ENCODE data around the gene ZNF680. TPM values are rescaled to one million over a fixed set of nuclear protein-coding genes. Genes with fewer than 3 reads are reported as not detected.
"Not testable (repeated sequence)": the region's sequence is repeated elsewhere in the genome, so short reads cannot be mapped to it uniquely, and the experiment has no call there.

ZNF680 gene
- total RNA-seq, 1 experiment from 2014 or later = 23.0 TPM

DNA sequence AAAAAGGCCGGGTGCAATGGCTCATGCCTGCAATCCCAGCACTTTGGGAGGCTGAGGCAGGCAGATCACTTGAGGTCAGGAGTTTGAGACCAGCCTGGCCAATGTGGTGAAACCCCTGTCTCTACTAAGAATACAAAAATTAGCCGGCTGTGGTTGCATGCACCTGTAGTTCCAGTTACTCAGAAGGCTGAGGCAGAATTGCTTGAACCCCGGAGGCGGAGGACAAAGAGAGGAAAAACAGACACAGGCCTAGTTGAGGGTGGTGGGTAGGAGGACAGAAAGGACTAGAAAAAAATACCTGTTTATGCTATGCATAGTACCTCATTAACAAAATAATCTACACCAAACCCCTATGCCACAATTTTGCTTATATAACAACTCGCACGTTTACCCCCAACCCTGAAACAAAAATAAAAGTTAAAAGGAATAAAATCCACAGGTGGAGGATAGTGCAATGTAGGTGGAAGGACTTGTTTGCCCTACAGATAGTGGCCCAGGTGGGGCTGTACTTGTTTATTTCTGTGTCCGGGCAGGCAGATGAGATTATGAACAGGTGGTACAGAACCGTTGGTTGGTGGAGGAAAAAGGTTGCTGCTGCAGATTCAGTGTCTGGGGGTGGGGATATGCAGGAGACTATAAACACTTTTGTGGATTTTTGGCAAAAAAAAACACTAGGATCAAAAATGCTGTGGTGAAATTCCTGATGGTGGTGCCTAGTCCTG is 5.1 kb downstream of the ZNF680 start:
- no peak for DNase-seq (ENCODE audit: low read depth)

GRCh38 chr7:64555046-64555445 is 7.8 kb downstream of the ZNF680 start:
- DNase-seq (ENCODE audit: low read depth) = no peak

- not testable (repeated sequence) for DNase-seq (ENCODE audit: low read depth)
These were observed 8.7 kb downstream of the ZNF680 start for GRCh38 chr7:64554188-64554587.

DNA sequence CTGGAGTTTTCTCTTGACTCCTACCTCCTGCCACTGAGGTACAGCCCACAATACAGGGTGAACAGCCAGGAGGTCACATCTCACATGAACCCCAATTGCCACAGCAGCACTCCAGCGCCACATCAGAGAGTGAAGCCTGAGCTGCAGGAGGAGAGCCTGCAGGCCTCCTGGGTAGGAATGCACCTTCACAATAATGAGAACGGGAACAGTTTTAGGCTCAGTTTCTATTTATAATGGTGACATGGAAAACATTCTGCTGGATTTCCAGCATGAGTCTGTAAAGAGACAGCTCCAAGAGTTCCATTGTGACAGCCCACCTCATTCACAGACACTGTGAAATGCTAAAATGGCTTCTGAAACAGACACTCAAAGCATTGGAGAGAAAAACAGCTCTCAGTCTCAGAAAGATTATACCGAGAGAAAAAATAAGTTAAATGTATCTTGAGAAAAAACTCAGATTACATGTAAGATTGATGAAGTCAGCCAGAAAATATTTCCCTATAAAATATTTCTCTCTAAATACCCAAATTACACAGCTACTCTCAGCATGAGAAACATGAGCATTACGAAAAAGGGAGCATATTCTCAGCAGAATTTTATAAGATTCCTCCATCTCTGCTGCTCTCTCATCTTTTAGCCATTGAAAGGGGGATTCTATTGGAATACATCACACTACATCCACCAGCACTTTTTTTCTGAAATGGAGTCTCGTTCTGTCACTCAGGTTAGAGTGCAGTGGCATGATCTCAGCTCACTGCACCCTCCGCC is 11.3 kb downstream of the ZNF680 start:
- no peak for DNase-seq (ENCODE audit: low read depth)

- no peak for DNase-seq (ENCODE audit: low read depth)
These were observed 18.9 kb downstream of the ZNF680 start for GRCh38 chr7:64544010-64544409.

GRCh38 chr7:64541438-64542359 is 21.2 kb downstream of the ZNF680 start:
- peak; percentile 83 for DNase-seq (ENCODE audit: low read depth)

DNA sequence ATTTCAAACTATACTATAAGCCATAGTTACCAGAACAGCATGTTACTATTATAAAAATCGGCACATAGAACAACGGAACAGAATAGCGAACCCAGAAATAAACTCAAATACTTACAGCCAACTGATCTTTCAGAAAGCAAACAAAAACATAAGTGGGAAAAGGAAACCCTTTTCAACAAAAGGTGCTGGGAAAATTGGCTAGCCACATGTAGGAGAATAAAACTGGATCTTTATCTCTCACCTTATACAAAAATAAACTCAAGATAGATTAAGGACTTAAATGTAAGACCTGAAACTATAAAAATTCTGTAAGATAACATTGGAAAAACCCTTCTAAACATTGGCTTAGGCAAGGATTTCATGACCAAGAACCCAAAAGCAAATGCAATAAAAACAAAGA is 29.1 kb downstream of the ZNF680 start:
- no peak for DNase-seq (ENCODE audit: low read depth)

DNA sequence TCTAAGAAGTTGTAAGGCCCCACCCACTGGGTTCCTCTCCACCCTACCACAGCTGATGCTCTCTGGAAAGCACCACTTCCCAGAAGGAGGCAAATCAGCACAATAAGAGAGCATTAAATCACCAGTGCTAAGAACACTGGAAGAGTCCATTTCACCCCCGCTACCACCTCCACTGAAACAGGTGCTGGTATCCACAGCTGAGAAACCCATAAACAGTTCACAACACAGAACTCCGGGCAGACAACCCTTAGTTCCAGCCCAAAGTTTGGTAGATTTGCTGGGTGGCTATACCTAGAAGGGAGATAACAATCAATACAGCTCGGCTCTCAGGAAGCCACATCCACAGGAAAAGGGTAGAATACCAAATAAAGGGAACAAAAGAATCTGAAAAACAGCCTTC is 34.1 kb downstream of the ZNF680 start:
- no peak for DNase-seq (ENCODE audit: low read depth)

DNA sequence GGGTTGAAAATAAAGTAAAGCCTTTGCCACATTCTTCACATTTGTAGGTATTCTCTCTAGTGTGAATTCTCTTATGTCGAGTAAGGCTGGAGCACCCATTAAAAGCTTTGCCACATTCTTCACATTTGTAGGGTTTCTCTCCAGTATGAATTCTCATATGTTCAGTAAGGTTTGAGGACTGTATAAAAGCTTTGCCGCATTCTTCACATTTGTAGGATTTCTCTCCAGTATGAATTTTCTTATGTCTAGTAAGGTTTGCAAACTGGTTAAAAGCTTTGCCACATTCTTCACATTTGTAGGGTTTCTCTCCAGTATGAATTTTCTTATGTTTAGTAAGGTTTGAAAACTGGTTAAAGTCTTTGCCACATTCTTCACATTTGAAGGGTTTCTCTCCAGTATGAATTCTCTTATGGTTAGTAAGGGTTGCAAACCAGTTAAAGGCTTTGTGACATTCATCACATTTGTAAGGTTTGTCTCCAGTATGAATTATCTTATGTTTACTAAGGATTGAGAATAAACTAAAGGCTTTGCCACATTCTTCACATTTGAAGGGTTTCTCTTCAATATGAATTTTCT is 41.4 kb downstream of the ZNF680 start:
- no peak for DNase-seq (ENCODE audit: low read depth)

DNA sequence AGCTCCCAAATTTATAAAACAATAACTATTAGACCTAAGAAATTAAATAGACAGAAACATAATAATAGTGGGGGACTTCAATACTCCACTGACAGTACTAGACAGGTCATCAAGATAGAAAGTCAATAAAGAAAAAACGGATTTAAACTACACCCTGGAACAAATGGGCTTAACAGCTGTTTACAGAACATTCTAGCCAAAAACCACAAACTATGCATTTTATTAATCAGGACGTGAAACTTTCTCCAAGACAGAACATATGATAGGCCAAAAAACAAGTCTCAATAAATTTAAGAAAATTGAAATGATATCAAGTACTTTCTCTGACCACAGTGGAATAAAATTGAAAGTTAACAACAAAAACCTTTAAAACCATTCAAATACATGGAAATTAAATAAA is 46.4 kb downstream of the ZNF680 start:
- DNase-seq (ENCODE audit: low read depth) = no peak

- DNase-seq (ENCODE audit: low read depth) = no peak
These were observed 47.1 kb downstream of the ZNF680 start for GRCh38 chr7:64515781-64516180.

GRCh38 chr7:64515330-64515729 is 47.5 kb downstream of the ZNF680 start:
- DNase-seq (ENCODE audit: low read depth) = no peak

DNA sequence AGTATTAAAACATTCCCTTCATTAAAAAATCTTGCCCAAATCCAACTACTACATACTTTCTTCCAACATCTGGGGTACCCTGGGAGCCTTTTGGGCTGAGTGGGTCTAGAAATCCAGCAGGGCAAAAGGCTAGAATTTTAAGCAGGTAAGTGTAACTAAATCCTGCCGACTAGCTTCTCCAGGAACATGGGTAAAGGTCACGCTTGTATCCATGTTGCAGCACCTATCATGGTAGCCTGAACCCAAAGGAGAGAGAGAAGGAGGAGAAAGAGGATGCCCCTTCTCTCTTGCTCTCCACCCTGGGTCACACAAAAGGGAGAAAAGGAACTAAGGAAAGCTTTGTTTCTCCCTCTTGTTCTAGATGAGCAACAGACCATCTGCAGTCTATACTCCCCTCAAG is 53.3 kb downstream of the ZNF680 start:
- DNase-seq (ENCODE audit: low read depth) = no peak

DNA sequence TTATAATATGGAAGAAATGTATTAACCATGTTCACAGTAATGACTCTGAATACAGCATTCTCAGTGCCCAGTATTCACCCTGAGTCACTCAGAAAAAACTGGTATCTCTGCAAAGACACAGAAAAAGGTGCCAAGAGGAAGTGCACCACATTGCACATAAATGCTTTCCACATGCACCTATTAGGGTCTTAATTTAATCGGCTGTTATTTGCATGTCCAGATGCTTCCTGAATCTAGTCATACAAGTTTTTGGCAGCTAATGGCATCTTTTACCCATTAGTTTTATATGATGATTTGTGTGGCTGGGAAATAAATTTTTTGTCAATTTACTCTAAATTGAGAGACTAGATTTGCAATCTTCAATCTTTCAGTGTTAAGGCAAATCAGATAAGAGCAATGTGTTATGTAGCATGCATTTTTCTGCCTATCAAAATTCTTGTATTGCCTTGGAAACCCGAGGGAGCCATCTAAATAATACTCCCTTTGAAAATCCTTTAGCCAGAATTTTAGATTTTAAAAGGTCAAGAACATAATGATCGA is 58.2 kb downstream of the ZNF680 start:
- DNase-seq (ENCODE audit: low read depth) = no peak

- DNase-seq (ENCODE audit: low read depth) = no peak
These were observed 64.6 kb downstream of the ZNF680 start for GRCh38 chr7:64498270-64498669.

DNA sequence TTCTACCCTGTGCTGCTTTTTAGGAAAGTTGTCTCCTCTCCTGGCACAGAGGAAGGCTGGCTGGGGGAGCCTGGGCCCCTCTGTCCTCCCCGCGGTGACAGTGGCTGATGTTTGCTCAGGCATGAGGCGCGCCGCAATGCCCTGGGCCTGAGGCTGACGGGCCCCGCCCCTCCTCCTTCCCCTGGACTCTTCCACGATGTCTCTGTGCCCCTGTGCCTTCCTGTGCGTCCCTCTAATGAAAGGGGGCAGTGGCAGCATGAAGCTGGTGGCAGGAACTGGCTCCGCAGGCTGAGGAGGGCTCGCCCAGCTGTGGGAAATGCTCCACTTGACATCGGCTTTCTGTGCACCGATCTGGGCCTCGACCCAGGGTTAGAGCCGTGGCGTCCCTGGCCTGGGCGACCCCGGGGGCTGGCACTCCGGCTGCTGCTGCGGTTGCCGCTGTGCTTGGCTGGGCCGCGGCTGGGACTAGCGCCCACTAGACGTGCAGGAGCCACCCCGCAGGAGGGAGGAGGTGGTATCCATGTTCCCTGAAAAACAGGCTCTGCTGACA is 67.9 kb downstream of the ZNF680 start:
- DNase-seq (ENCODE audit: low read depth) = peak; percentile 16

GRCh38 chr7:64485623-64486022 is 77.2 kb downstream of the ZNF680 start:
- DNase-seq (ENCODE audit: low read depth) = no peak

All from Daoy (cell line).